Measurements from ENCODE around the gene DHX35. TPM values are rescaled to one million over a fixed set of nuclear protein-coding genes. Genes with fewer than 3 reads are reported as not detected.
"Not testable (repeated sequence)": the region's sequence is repeated elsewhere in the genome, so short reads cannot be mapped to it uniquely, and the experiment has no call there.

Gene DHX35
- total RNA-seq, 1 donor = 8.9 TPM

DNA sequence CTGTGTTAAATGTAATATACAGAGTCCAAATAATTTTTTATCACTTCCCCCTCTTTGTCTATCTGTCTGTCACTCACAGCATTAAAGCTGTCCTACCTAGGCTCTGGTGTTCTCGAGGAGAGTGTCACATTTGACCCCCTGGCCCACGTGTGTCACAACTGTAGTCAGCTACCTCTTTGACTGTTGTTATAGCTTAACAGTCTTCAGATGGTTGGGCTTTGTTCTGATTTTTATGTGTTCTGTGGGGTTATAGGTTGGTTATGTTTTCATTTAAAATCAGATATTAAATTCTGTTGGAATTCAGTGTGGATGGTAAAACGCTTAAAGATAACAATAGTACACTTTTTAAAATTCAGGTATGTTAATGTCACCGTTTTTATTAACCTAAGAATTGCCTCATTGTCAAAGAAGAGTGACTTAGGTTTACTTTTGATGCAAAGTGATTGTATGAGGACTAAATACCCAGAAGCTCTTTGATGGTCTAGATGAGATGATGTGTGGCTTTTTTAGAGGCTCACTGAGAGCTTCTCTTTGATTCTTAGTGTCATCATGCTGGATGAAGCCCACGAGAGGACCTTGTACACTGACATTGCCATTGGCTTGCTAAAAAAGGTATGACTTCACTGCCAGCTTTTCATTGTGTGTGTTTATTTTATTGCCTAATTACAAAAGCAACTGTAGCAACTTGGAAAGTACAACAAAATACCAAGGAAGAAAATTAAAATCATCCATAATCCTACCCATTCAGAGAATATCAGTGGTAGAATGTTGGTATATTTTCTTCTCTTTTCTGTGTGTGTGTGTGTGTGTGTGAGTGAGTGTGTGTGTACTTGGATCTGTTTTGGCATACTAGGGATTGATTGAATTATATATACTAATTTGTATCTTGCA is 29.9 kb downstream of the DHX35 start:
- H3K4me3 ChIP-seq (ENCODE audit: low read depth, low read length) = no peak overlapping the region
- TF ChIP-seq, protein P1, sequence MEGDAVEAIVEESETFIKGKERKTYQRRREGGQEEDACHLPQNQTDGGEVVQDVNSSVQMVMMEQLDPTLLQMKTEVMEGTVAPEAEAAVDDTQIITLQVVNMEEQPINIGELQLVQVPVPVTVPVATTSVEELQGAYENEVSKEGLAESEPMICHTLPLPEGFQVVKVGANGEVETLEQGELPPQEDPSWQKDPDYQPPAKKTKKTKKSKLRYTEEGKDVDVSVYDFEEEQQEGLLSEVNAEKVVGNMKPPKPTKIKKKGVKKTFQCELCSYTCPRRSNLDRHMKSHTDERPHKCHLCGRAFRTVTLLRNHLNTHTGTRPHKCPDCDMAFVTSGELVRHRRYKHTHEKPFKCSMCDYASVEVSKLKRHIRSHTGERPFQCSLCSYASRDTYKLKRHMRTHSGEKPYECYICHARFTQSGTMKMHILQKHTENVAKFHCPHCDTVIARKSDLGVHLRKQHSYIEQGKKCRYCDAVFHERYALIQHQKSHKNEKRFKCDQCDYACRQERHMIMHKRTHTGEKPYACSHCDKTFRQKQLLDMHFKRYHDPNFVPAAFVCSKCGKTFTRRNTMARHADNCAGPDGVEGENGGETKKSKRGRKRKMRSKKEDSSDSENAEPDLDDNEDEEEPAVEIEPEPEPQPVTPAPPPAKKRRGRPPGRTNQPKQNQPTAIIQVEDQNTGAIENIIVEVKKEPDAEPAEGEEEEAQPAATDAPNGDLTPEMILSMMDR (IDR thresholded peaks at IDR 0.05; ENCODE audit: insufficient read depth, low read length) = no peak
- no peak for DNase-seq (ENCODE audit: low read depth)

DNA sequence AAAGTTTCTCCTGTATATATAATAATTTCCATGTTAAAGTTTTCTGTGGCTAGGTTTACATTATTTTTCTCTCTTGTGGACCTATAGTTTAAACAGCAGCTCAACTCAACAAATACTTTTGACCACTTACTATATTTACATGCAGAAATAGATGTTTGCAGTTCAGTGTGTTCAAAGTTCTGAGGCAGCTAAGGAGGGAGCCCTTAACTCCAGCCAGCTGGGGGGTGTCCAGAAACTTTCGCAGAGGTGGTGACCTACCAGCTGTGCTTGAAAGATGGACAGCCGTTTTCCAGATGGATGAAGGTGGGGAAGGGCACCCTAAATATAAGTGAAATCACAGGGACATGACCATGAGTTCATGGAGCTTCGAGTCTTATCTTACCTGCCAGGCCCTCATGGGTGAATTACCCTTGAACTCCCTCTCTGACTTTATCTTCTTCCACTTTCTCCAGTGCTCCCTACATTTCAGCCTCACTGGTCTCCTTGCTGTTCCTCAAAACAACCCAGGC is 33.4 kb downstream of the DHX35 start:
- DNase-seq (ENCODE audit: low read depth) = no peak
- H3K4me3 ChIP-seq (ENCODE audit: low read depth, low read length) = no peak overlapping the region
- TF ChIP-seq, protein P1 (IDR thresholded peaks at IDR 0.05; ENCODE audit: insufficient read depth, low read length) = no peak

DNA sequence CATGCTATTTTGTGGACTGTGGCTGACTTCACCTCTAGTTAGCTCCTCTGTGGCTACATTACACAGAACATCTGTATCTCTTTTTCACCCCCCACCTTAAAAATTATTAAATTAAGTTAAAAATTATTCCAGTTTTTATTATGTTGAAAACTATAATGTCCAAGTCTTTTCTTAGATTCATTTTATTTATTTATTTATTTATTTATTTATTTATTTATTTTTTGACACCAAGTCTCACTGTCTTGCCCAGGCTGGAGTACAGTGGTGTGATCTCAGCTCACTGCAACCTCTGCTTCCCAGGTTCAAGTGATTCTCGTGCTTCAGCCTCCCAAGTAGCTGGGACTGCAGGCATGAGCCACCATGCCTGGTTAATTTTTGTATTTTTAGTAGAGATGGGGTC is 34.7 kb downstream of the DHX35 start:
- H3K4me3 ChIP-seq (ENCODE audit: low read depth, low read length); DNase-seq (ENCODE audit: low read depth): not testable (repeated sequence)

DNA sequence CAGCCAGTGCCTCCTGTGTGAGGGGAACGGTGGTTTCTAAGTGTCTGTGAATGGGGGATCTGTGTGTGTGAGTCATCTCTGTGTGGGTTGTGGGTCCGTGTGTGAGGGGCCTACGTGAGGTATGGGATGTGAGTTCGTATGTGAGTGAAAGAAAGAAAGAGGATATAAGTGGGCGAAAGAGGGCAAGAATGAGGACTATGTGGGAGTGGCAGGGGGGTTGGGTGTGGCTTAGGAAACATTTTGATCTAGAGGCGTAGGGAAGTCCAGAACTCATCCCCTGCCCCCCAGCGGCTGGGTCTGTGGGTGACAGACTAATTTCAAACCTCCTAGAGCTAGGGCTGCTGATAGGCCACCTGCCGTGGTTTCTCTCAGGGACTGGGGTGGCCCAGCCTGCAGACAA is 35.5 kb downstream of the DHX35 start:
- no peak for DNase-seq (ENCODE audit: low read depth)
- TF ChIP-seq, protein P1 (IDR thresholded peaks at IDR 0.05; ENCODE audit: insufficient read depth, low read length) = no peak

DNA sequence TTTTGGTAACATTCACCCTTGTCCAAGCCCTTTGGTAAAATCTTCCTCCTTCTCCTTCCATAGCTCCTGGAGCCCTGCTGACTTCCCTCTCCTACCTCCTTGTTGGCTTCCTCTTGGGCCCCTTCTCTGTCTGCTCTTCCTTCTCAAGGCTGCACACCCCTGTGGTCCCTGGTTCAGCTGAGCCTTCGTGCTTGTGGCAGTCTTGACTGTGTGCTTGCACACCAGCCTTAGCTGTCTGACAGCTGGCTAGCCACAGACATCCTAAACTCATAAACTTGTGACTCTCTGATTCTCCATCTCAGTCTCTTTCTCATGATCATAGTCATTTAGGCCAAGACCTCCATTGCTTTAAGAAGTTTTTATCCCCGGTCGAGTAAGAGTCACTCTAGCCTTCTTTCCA is 37.1 kb downstream of the DHX35 start:
- TF ChIP-seq, protein P1 (IDR thresholded peaks at IDR 0.05; ENCODE audit: insufficient read depth, low read length) = no peak
- DNase-seq (ENCODE audit: low read depth) = no peak
- H3K4me3 ChIP-seq (ENCODE audit: low read depth, low read length) = no peak overlapping the region

More for the DNA sequence above, 35.5 kb downstream of the DHX35 start:
- H3K4me3 ChIP-seq (ENCODE audit: low read depth, low read length) = no peak overlapping the region

DNA sequence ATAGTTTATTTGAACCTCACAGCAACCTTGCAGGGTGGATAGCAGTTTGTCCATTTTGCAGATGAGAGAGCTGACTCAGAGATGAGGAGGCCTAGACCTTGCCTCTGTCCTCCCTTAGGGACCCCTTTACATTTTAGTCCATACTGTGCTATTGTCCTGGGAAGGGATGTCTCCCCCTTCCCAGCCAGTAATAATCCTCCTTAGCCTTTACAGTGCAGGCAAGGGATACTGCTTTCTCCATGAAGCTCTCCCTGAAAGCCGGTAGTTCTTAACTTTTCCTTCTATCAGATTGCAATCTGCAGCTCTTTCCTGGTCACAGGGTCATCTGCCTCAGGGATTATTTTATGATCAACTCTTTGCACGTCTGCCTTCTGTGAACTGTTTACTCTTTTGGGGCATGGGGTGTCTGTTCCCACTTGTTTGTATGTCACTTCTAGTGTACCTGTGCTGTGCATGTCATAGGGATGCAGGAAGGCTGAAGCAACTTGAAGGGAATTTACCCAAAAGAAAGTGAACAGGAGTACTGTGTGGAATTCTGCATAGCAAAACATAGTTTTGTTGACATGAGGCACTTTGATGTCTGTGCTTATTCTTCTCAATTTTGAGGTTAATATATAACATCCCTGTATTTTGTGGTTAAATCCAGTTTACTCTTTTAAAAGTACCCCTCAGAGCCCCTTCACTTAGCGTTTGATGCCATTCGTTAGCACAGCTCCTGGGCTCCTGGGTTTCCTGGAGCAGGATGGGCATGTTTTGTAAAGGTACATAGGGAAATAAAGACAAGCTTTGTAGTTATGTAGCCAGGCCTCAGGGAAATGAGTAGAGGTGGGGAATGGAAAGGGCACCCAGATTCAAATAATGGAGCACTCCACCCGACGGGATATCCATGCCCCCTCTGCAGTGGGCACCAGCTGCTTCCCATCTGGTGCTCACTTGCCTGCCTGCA is 38.1 kb downstream of the DHX35 start:
- no peak for DNase-seq (ENCODE audit: low read depth)
- TF ChIP-seq, protein P1 (IDR thresholded peaks at IDR 0.05; ENCODE audit: insufficient read depth, low read length) = no peak
- H3K4me3 ChIP-seq (ENCODE audit: low read depth, low read length) = no peak overlapping the region

DNA sequence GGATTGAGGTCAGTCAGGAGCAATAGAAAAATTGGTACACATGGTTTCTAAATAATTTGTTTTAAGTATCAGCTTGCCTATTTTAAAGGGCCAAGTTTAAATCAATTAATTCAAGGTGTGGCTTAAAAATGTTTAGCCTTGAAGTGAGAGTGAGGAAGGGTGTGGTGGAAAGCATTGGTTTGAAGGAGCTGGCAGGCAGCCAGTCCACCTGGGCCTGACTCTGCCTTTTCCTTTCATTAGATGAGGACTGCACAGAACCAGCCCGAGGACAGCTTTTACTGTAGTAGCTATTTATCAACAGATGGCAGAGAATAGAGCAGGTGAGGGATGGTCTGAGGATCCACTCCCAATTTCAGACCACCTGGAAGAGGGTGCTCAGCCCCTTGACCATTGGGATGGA is 42.4 kb downstream of the DHX35 start:
- no peak for DNase-seq (ENCODE audit: low read depth)
- TF ChIP-seq, protein P1 (IDR thresholded peaks at IDR 0.05; ENCODE audit: insufficient read depth, low read length) = no peak
- no peak overlapping the region for H3K4me3 ChIP-seq (ENCODE audit: low read depth, low read length)

Measured in fibroblast of the aortic adventitia (primary cell).